Measurements from ENCODE around the gene CTU2.

The CTU2 gene

GRCh38 chr16:88700636-88701482 lies 5.4 kb upstream of the CTU2 start:
- Histone ChIP-seq H3K27ac (ENCODE audit: low read length) (no peak overlapping the region), H3K4me1 (ENCODE audit: insufficient read depth, low read length) (0 out of 2 replicates have a peak, but pooled peaks cover 2% of the 10 kb centered on the region), H3K27me3 (ENCODE audit: insufficient read depth, low read length) (no peaks in the 10 kb centered on the region), H3K9ac (ENCODE audit: low read depth, low read length) (no peak overlapping the region), H3K9me3 (ENCODE audit: insufficient read depth, low read depth, low read length) (no peaks in the 10 kb centered on the region), H3K36me3 (ENCODE audit: insufficient read depth, low read depth, low read length) (no peaks in the 10 kb centered on the region), H3K4me3 (ENCODE audit: low read length) (no peak overlapping the region)

GRCh38 chr16:88701581-88702370 lies 4.5 kb upstream of the CTU2 start:
- no peaks in the 10 kb centered on the region for H3K36me3 ChIP-seq (ENCODE audit: insufficient read depth, low read depth, low read length)
- 0 out of 2 replicates have a peak, but pooled peaks cover 2% of the 10 kb centered on the region for H3K4me1 ChIP-seq (ENCODE audit: insufficient read depth, low read length)
- no peak overlapping the region for H3K9ac ChIP-seq (ENCODE audit: low read depth, low read length)
- no peaks in the 10 kb centered on the region for H3K9me3 ChIP-seq (ENCODE audit: insufficient read depth, low read depth, low read length)
- H3K27me3 ChIP-seq (ENCODE audit: insufficient read depth, low read length): no peaks in the 10 kb centered on the region
- no peak overlapping the region for H3K27ac ChIP-seq (ENCODE audit: low read length)
- H3K4me3 ChIP-seq (ENCODE audit: low read length): no peak overlapping the region

GRCh38 chr16:88702371-88703210 lies 3.7 kb upstream of the CTU2 start:
- Histone ChIP-seq H3K27me3 (ENCODE audit: insufficient read depth, low read length) (no peaks in the 10 kb centered on the region), H3K9ac (ENCODE audit: low read depth, low read length) (no peak overlapping the region), H3K36me3 (ENCODE audit: insufficient read depth, low read depth, low read length) (no peaks in the 10 kb centered on the region), H3K4me1 (ENCODE audit: insufficient read depth, low read length) (0 out of 2 replicates have a peak, but pooled peaks cover 6% of the 10 kb centered on the region), H3K9me3 (ENCODE audit: insufficient read depth, low read depth, low read length) (no peaks in the 10 kb centered on the region), H3K27ac (ENCODE audit: low read length) (no peak overlapping the region), H3K4me3 (ENCODE audit: low read length) (no peak overlapping the region)

GRCh38 chr16:88703486-88704309 lies 2.6 kb upstream of the CTU2 start:
- Histone ChIP-seq H3K9ac (ENCODE audit: low read depth, low read length) (no peak overlapping the region), H3K9me3 (ENCODE audit: insufficient read depth, low read depth, low read length) (no peaks in the 10 kb centered on the region), H3K36me3 (ENCODE audit: insufficient read depth, low read depth, low read length) (no peaks in the 10 kb centered on the region), H3K27ac (ENCODE audit: low read length) (no peak overlapping the region), H3K27me3 (ENCODE audit: insufficient read depth, low read length) (no peaks in the 10 kb centered on the region), H3K4me1 (ENCODE audit: insufficient read depth, low read length) (0 out of 2 replicates have a peak, but pooled peaks cover 6% of the 10 kb centered on the region), H3K4me3 (ENCODE audit: low read length) (no peak overlapping the region)

GRCh38 chr16:88705076-88705684 lies 1.1 kb upstream of the CTU2 start:
- H3K4me3 ChIP-seq (ENCODE audit: low read length): peak overlapping the region; percentile 97
- H3K27me3 ChIP-seq (ENCODE audit: insufficient read depth, low read length): no peaks in the 10 kb centered on the region
- H3K4me1 ChIP-seq (ENCODE audit: insufficient read depth, low read length): 0 out of 2 replicates have a peak, but pooled peaks cover 6% of the 10 kb centered on the region
- no peaks in the 10 kb centered on the region for H3K9me3 ChIP-seq (ENCODE audit: insufficient read depth, low read depth, low read length)
- no peak overlapping the region for H3K27ac ChIP-seq (ENCODE audit: low read length)
- H3K36me3 ChIP-seq (ENCODE audit: insufficient read depth, low read depth, low read length): no peaks in the 10 kb centered on the region
- peak overlapping the region; percentile 51; the same call in 1 of the 2 replicates for H3K9ac ChIP-seq (ENCODE audit: low read depth, low read length)

GRCh38 chr16:88705801-88706228 lies 488 bp upstream of the CTU2 start:
- Histone ChIP-seq H3K9ac (ENCODE audit: low read depth, low read length) (peak overlapping the region; percentile 51; the same call in 1 of the 2 replicates), H3K4me3 (ENCODE audit: low read length) (peak overlapping the region; percentile 97), H3K4me1 (ENCODE audit: insufficient read depth, low read length) (0 out of 2 replicates have a peak, but pooled peaks cover 6% of the 10 kb centered on the region), H3K27ac (ENCODE audit: low read length) (no peak overlapping the region), H3K9me3 (ENCODE audit: insufficient read depth, low read depth, low read length) (no peaks in the 10 kb centered on the region), H3K36me3 (ENCODE audit: insufficient read depth, low read depth, low read length) (no peaks in the 10 kb centered on the region), H3K27me3 (ENCODE audit: insufficient read depth, low read length) (no peaks in the 10 kb centered on the region)

GRCh38 chr16:88706965-88707826 lies 893 bp downstream of the CTU2 start:
- 0 out of 2 replicates have a peak, but pooled peaks cover 6% of the 10 kb centered on the region for H3K4me1 ChIP-seq (ENCODE audit: insufficient read depth, low read length)
- no peak overlapping the region for H3K27ac ChIP-seq (ENCODE audit: low read length)
- no peaks in the 10 kb centered on the region for H3K27me3 ChIP-seq (ENCODE audit: insufficient read depth, low read length)
- no peaks in the 10 kb centered on the region for H3K36me3 ChIP-seq (ENCODE audit: insufficient read depth, low read depth, low read length)
- H3K4me3 ChIP-seq (ENCODE audit: low read length): peak overlapping the region; percentile 97
- H3K9ac ChIP-seq (ENCODE audit: low read depth, low read length): peak overlapping the region; percentile 85
- H3K9me3 ChIP-seq (ENCODE audit: insufficient read depth, low read depth, low read length): no peaks in the 10 kb centered on the region

GRCh38 chr16:88710556-88710955 lies 4.3 kb downstream of the CTU2 start:
- no peak overlapping the region for H3K27ac ChIP-seq (ENCODE audit: low read length)

GRCh38 chr16:88711750-88712340 lies 5.5 kb downstream of the CTU2 start:
- H3K9ac ChIP-seq (ENCODE audit: low read depth, low read length): no peak overlapping the region
- no peaks in the 10 kb centered on the region for H3K9me3 ChIP-seq (ENCODE audit: insufficient read depth, low read depth, low read length)
- peaks cover 17% of the 10 kb centered on the region for H3K36me3 ChIP-seq (ENCODE audit: insufficient read depth, low read depth, low read length)

More at GRCh38 chr16:88710556-88710955, 4.3 kb downstream of the CTU2 start:
- Histone ChIP-seq H3K36me3 (ENCODE audit: insufficient read depth, low read depth, low read length) (peaks cover 5% of the 10 kb centered on the region; the same call in 1 of the 2 replicates), H3K9me3 (ENCODE audit: insufficient read depth, low read depth, low read length) (no peaks in the 10 kb centered on the region), H3K4me3 (ENCODE audit: low read length) (no peak overlapping the region), H3K27me3 (ENCODE audit: insufficient read depth, low read length) (no peaks in the 10 kb centered on the region), H3K4me1 (ENCODE audit: insufficient read depth, low read length) (0 out of 2 replicates have a peak, but pooled peaks cover 3% of the 10 kb centered on the region), H3K9ac (ENCODE audit: low read depth, low read length) (no peak overlapping the region)

More at GRCh38 chr16:88711750-88712340, 5.5 kb downstream of the CTU2 start:
- Histone ChIP-seq H3K4me1 (ENCODE audit: insufficient read depth, low read length) (0 out of 2 replicates have a peak, but pooled peaks cover 3% of the 10 kb centered on the region), H3K4me3 (ENCODE audit: low read length) (no peak overlapping the region), H3K27ac (ENCODE audit: low read length) (no peak overlapping the region), H3K27me3 (ENCODE audit: insufficient read depth, low read length) (no peaks in the 10 kb centered on the region)
